NT2/D1 (cell line): ENCODE data around the gene STK11.

Experiments
- DNase-seq: peaks from one replicate; pipeline ENCODE4 v3.0.0-alpha.2; 2011; ENCODE audit warnings: low read depth, low spot score
- H3K27me3 ChIP-seq: 2 replicates; pipeline ENCODE4 v1.6.0; 2011; ENCODE audit warnings: mild to moderate bottlenecking; ENCODE audit not compliant: insufficient read length, insufficient read depth
- H3K36me3 ChIP-seq: 2 replicates; pipeline ENCODE4 v1.6.1; 2011; ENCODE audit warnings: mild to moderate bottlenecking, low read length, mixed read lengths; ENCODE audit not compliant: insufficient read depth, insufficient read length
- H3K4me1 ChIP-seq: 2 replicates; pipeline ENCODE4 v1.5.1; 2011; ENCODE audit not compliant: insufficient read depth, insufficient read length
- H3K4me3 ChIP-seq: 2 replicates; pipeline ENCODE4 v1.5.1; 2011; ENCODE audit warnings: low read depth; ENCODE audit not compliant: insufficient read length
- H3K9ac ChIP-seq: 2 replicates; pipeline ENCODE4 v1.6.0; 2011; ENCODE audit warnings: low read depth; ENCODE audit not compliant: insufficient read length
- H3K9me3 ChIP-seq: 2 replicates; pipeline ENCODE4 v1.5.1; 2011; ENCODE audit warnings: mild to moderate bottlenecking, low read length; ENCODE audit not compliant: insufficient read depth
- SUZ12 ChIP-seq: IDR thresholded peaks from 2 replicates; pipeline ENCODE4 v1.6.1; 2011; ENCODE audit not compliant: insufficient read length, insufficient read depth; ENCODE audit errors: extremely low read depth
- YY1 ChIP-seq: IDR thresholded peaks from 2 replicates; pipeline ENCODE4 v1.6.1; 2011; ENCODE audit not compliant: insufficient read length, insufficient read depth
- ZNF274 ChIP-seq: IDR thresholded peaks from 2 replicates; pipeline ENCODE4 v1.6.1; 2011; ENCODE audit warnings: mild to moderate bottlenecking, low read depth, low read length

STK11 gene

DNA sequence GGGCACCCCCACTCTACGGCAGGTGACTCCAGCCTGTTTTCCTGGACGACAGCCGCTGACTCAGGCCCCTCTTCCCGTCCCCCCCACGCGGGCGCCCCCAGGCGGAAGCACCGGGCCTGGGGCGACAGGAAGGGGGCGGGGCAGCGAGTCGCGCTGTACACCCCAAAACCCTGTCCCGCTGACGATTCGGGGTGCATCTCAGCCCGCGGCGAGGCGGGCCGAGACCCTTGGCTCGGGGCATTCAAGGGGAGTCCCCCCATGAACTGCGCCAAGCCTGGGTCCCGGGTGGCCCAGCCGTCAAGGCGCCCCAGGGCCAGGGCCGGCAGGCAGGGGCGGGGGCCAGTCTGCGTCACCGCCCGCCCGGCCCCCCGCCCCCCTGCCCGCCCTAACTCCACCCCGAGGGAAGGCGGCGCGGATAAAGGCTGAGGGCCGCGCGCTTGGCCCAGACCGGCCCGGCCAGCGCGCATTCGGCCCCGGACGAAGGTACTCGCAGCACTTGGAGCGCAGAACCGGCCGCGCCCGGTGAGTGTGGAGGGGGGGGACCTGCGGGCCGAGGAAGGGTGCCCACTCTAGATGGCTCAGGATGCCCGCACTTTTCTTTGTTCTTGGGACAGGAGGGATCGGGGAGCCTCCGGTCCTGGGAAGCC lies 42.7 kb downstream of the STK11 start, which contains the start of gene MIDN:
MIDN (plus strand) TSS at position 445 of the 647 bp plus-strand sequence. CDS start 1,714 bp downstream, outside the sequence.
- Histone ChIP-seq H3K9me3 (no peaks in the 10 kb centered on the region), H3K4me3 (peak within 1 kb of the TSS; percentile 74), H3K9ac (peak within 1 kb of the TSS; percentile 93), H3K27me3 (no peaks in the 10 kb centered on the region), H3K36me3 (peaks cover 44% of the 10 kb centered on the region), H3K4me1 (peaks cover 24% of the 10 kb centered on the region)
- no peak for DNase-seq
- TF ChIP-seq YY1, result no peak
- no peak for TF ChIP-seq ZNF274
- no peak for TF ChIP-seq SUZ12

GRCh38 chr19:1248786-1249297 lies 43.3 kb downstream of the STK11 start:
- H3K27me3 ChIP-seq, result no peaks in the 10 kb centered on the region
- peaks cover 44% of the 10 kb centered on the region for H3K36me3 ChIP-seq
- H3K4me1 ChIP-seq, result peaks cover 28% of the 10 kb centered on the region
- peak overlapping the region; percentile 93 for H3K9ac ChIP-seq
- no peak for DNase-seq
- H3K4me3 ChIP-seq, result peak overlapping the region; percentile 74
- H3K9me3 ChIP-seq, result no peaks in the 10 kb centered on the region
- TF ChIP-seq YY1 (no peak), ZNF274 (no peak), SUZ12 (no peak)

DNA sequence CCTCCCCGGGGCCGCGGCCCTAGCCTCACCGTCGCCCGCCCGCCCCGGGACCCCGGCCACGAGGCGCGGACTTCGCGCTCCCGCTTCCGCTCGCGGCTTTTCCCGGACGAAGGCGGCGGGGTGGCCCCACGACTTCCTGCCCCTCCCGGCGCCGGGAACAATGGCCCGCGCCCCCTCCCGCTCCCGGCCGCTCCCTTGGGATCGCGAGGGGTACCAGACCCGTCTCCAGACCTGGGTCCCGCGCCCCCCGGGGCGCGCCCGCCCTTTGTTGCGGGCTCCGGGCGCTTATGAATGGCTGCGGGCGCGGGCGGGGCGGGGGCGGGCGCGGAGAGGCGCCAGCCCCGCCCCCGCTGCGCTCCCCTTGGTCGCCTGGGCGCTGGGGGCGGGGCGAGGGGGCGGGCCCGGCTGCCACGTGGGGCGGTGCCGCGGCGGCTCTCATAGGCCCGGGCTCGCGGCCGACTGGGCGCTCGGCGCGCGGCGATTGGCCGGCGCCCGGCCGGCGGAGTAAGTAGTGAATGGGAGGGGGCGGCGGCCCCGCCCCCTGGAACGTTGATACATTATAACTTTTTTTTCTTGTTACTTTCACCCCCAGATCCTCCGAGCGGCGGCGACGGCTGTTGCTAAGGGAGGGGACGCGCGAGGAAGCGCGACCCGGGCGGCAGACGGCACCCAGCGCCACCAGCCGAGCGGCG lies 43.9 kb downstream of the STK11 start:
- Histone ChIP-seq H3K4me1 (peaks cover 28% of the 10 kb centered on the region), H3K9me3 (no peaks in the 10 kb centered on the region), H3K27me3 (no peaks in the 10 kb centered on the region), H3K4me3 (peak overlapping the region; percentile 92), H3K36me3 (peaks cover 44% of the 10 kb centered on the region), H3K9ac (peak overlapping the region; percentile 93)
- DNase-seq, result peak; percentile 91
- TF ChIP-seq YY1, result no peak
- no peak for TF ChIP-seq ZNF274
- no peak for TF ChIP-seq SUZ12

- Histone ChIP-seq H3K27me3 (no peaks in the 10 kb centered on the region), H3K36me3 (peaks cover 44% of the 10 kb centered on the region), H3K4me3 (peak overlapping the region; percentile 92), H3K9ac (peak overlapping the region; percentile 92), H3K4me1 (peaks cover 28% of the 10 kb centered on the region), H3K9me3 (no peaks in the 10 kb centered on the region)
- DNase-seq, result no peak
- TF ChIP-seq YY1 (no peak), ZNF274 (no peak), SUZ12 (no peak)
Measured at GRCh38 chr19:1249990-1250436, 44.4 kb downstream of the STK11 start.

- Histone ChIP-seq H3K4me1 (peaks cover 29% of the 10 kb centered on the region), H3K9me3 (no peaks in the 10 kb centered on the region), H3K4me3 (peak overlapping the region; percentile 92), H3K9ac (peak overlapping the region; percentile 96), H3K27me3 (no peaks in the 10 kb centered on the region), H3K36me3 (peaks cover 45% of the 10 kb centered on the region)
- no peak for TF ChIP-seq YY1
- no peak for TF ChIP-seq SUZ12
- TF ChIP-seq ZNF274, result no peak
- peak; percentile 91 for DNase-seq
Measured at GRCh38 chr19:1250437-1251260, 45.1 kb downstream of the STK11 start.

GRCh38 chr19:1251330-1252220 lies 46.0 kb downstream of the STK11 start:
- H3K27me3 ChIP-seq, result no peaks in the 10 kb centered on the region
- peaks cover 52% of the 10 kb centered on the region for H3K36me3 ChIP-seq
- no peak for DNase-seq
- peak overlapping the region; percentile 96 for H3K9ac ChIP-seq
- TF ChIP-seq SUZ12 (no peak), ZNF274 (no peak), YY1 (no peak)
- H3K4me1 ChIP-seq, result peaks cover 30% of the 10 kb centered on the region
- H3K9me3 ChIP-seq, result no peaks in the 10 kb centered on the region
- peak overlapping the region; percentile 92 for H3K4me3 ChIP-seq

DNA sequence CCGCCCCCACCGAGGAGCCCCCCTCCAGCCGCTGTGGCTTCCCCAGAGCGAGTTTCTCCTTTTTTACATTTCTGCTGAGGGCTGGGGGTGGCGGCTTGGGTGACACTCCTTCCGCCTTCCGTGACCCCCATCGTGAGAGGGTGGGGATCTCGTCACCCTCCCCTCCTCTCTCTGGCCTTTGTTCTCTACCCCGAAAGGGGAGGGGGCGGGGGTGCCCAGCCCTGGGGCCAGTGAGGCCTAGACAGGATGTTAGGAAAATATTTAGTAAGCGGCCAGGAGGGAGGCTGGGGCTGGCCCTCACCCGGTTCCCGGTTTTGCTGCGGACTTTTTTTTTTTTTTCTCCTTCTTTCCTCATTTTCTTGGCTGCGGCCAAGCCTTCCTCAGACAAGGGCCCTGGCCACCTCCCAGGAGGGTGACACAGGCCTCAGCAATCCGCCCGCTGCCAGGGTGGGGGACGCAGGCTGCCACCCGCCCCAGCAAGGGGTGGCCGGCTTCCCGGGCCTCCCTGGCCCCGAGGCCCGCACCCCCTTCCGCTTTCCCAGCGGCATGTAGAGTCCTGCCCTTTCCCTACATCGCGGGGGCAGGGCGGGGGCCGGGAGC lies 46.7 kb downstream of the STK11 start:
- no peak for DNase-seq
- Histone ChIP-seq H3K9me3 (no peaks in the 10 kb centered on the region), H3K36me3 (peaks cover 59% of the 10 kb centered on the region), H3K4me1 (peaks cover 33% of the 10 kb centered on the region), H3K27me3 (no peaks in the 10 kb centered on the region), H3K9ac (peak overlapping the region; percentile 96), H3K4me3 (peak overlapping the region; percentile 92)
- TF ChIP-seq SUZ12, result no peak
- no peak for TF ChIP-seq YY1
- no peak for TF ChIP-seq ZNF274
